ACHN (cell line): ENCODE data around the gene SNTG2.
"Not testable (repeated sequence)": the region's sequence is repeated elsewhere in the genome, so short reads cannot be mapped to it uniquely, and the experiment has no call there.

Source experiments
- DNase-seq: peaks from one replicate; pipeline ENCODE4 v3.0.0-alpha.2; 2015
- in situ Hi-C: cut with HindIII; loops from 2 replicates; pipeline ENCODE4 v1.10.0; 2017; ENCODE audit warnings: low sequenced_read_pairs, low pct_ligation_motif_present, low pct_unique_long_range_greater_than_20kb

The SNTG2 gene

GRCh38 chr2:1104364-1104763, 153.7 kb downstream of the SNTG2 start:
- DNase-seq = no peak
- in situ Hi-C loops = no loop called here

GRCh38 chr2:1106344-1106743, 155.7 kb downstream of the SNTG2 start:
- in situ Hi-C loops, DNase-seq: not testable (repeated sequence)

- in situ Hi-C loops = no loop called here
- DNase-seq = no peak
These were observed 165.3 kb downstream of the SNTG2 start for GRCh38 chr2:1115843-1116539.

GRCh38 chr2:1117569-1117968, 166.9 kb downstream of the SNTG2 start:
- in situ Hi-C loops = no loop called here
- DNase-seq = no peak

GRCh38 chr2:1125217-1125616, 174.6 kb downstream of the SNTG2 start:
- in situ Hi-C loops = no loop called here
- no peak for DNase-seq

- in situ Hi-C loops = no loop called here
- no peak for DNase-seq
These were observed 175.2 kb downstream of the SNTG2 start for GRCh38 chr2:1125633-1126370.

- no peak for DNase-seq
- in situ Hi-C loops = no loop called here
These were observed 179.3 kb downstream of the SNTG2 start for GRCh38 chr2:1129982-1130381.

- DNase-seq = no peak
- in situ Hi-C loops = no loop called here
These were observed 180.3 kb downstream of the SNTG2 start for GRCh38 chr2:1130922-1131321.

- no peak for DNase-seq
- in situ Hi-C loops = no loop called here
These were observed 181.8 kb downstream of the SNTG2 start for GRCh38 chr2:1132328-1132969.

GRCh38 chr2:1133896-1134295, 183.2 kb downstream of the SNTG2 start:
- in situ Hi-C loops = not testable (repeated sequence)

GRCh38 chr2:1134629-1135028, 184.0 kb downstream of the SNTG2 start:
- in situ Hi-C loops = no loop called here
- DNase-seq = no peak

More at GRCh38 chr2:1133896-1134295, 183.2 kb downstream of the SNTG2 start:
- not testable (repeated sequence) for DNase-seq

GRCh38 chr2:1136067-1136466, 185.4 kb downstream of the SNTG2 start:
- in situ Hi-C loops = no loop called here
- peak; percentile 22 for DNase-seq

GRCh38 chr2:1136846-1137245, 186.2 kb downstream of the SNTG2 start:
- in situ Hi-C loops = no loop called here

GRCh38 chr2:1137264-1137663, 186.6 kb downstream of the SNTG2 start:
- in situ Hi-C loops = no loop called here
- no peak for DNase-seq

More at GRCh38 chr2:1136846-1137245, 186.2 kb downstream of the SNTG2 start:
- no peak for DNase-seq

- in situ Hi-C loops = no loop called here
- DNase-seq = no peak
These were observed 187.3 kb downstream of the SNTG2 start for GRCh38 chr2:1137913-1138391.

- peak; percentile 32 for DNase-seq
- in situ Hi-C loops = no loop called here
These were observed 189.8 kb downstream of the SNTG2 start for GRCh38 chr2:1140389-1141003.

- in situ Hi-C loops = no loop called here
- no peak for DNase-seq
These were observed 190.4 kb downstream of the SNTG2 start for GRCh38 chr2:1141079-1141478.

- in situ Hi-C loops = no loop called here
- no peak for DNase-seq
These were observed 192.5 kb downstream of the SNTG2 start for GRCh38 chr2:1143129-1143528.
